WTC11 (cell line): Measurements from ENCODE around the gene AATK. TPM values are rescaled to one million over a fixed set of nuclear protein-coding genes. Genes with fewer than 3 reads are reported as not detected.

Experiments used
- ATAC-seq: fragments of 200-7000 bp; cut with Tn5 transposase; 2 replicates; pipeline ENCODE4 v1.10.0; 2021; ENCODE audit warnings: mild to moderate bottlenecking, moderate library complexity
- CTCF ChIA-PET: fragments of 300-600 bp; sonication (Branson Sonifier 250); formaldehyde crosslinking; loops from one replicate; lab custom pipeline; 2021; ENCODE audit warnings: antibody characterized with exemption; lab: Charles Lee
- POLR2A ChIA-PET: fragments of 350-600 bp; sonication (Branson Sonifier 250); formaldehyde crosslinking; loops from one replicate; lab custom pipeline; 2021; ENCODE audit warnings: antibody characterized with exemption; lab: Charles Lee
- DNase-seq: peaks from one replicate; pipeline ENCODE4 v3.0.0; 2021; ENCODE audit warnings: low spot score
- H3K27ac Mint-ChIP-seq: 2 replicates; pipeline ENCODE4 v1.8.0; 2021; ENCODE audit warnings: mixed read lengths
- H3K27me3 Mint-ChIP-seq: 2 replicates; pipeline ENCODE4 v1.8.0; 2021; ENCODE audit warnings: low read depth, mild to moderate bottlenecking, moderate library complexity, mixed read lengths
- H3K36me3 Mint-ChIP-seq: 2 replicates; pipeline ENCODE4 v1.8.0; 2021; ENCODE audit warnings: mixed read lengths
- H3K4me1 Mint-ChIP-seq: 2 replicates; pipeline ENCODE4 v1.8.0; 2022; ENCODE audit warnings: mixed read lengths
- H3K4me3 Mint-ChIP-seq: 2 replicates; pipeline ENCODE4 v1.8.0; 2021; ENCODE audit warnings: mild to moderate bottlenecking, moderate library complexity, mixed read lengths
- H3K9me3 Mint-ChIP-seq: 2 replicates; pipeline ENCODE4 v1.8.0; 2021; ENCODE audit warnings: mixed read lengths
- ATF1 ChIP-seq: sonication (generic); formaldehyde crosslinking; IDR thresholded peaks from 2 replicates; pipeline ENCODE4 v1.8.1; 2023; ENCODE audit warnings: mild to moderate bottlenecking, moderate library complexity, missing genetic modification reagents
- ATF3 ChIP-seq: sonication (generic); formaldehyde crosslinking; conservative IDR thresholded peaks from 2 replicates; pipeline ENCODE4 v1.8.1; 2022; ENCODE audit warnings: mild to moderate bottlenecking, missing genetic modification reagents
- CDX4 ChIP-seq: fragments of 250-450 bp; sonication (Bioruptor Pico); IDR thresholded peaks from 2 replicates; pipeline ENCODE4 v1.9.0; 2021; ENCODE audit warnings: moderate library complexity, mild to moderate bottlenecking, inconsistent platforms, borderline replicate concordance
- E2F4 ChIP-seq: sonication (generic); formaldehyde crosslinking; IDR thresholded peaks from 2 replicates; pipeline ENCODE4 v1.8.1; 2022; ENCODE audit warnings: low read depth, mild to moderate bottlenecking, moderate library complexity, missing genetic modification reagents, borderline replicate concordance
- ESRRA ChIP-seq: sonication (generic); formaldehyde crosslinking; IDR thresholded peaks from 2 replicates; pipeline ENCODE4 v1.8.1; 2022; ENCODE audit warnings: mild to moderate bottlenecking, missing genetic modification reagents, borderline replicate concordance
- FOXP4 ChIP-seq: sonication (generic); formaldehyde crosslinking; IDR thresholded peaks from 2 replicates; pipeline ENCODE4 v1.8.0; 2022; ENCODE audit warnings: mild to moderate bottlenecking, missing genetic modification reagents
- GABPB1 ChIP-seq: sonication (generic); formaldehyde crosslinking; IDR thresholded peaks from 2 replicates; pipeline ENCODE4 v1.8.1; 2023; ENCODE audit warnings: mild to moderate bottlenecking, missing genetic modification reagents
- KAT7 ChIP-seq: sonication (generic); formaldehyde crosslinking; IDR thresholded peaks from 2 replicates; pipeline ENCODE4 v1.8.1; 2023; ENCODE audit warnings: missing genetic modification reagents, mild to moderate bottlenecking, borderline replicate concordance
- NFE2L1 ChIP-seq: sonication (generic); formaldehyde crosslinking; IDR thresholded peaks from 2 replicates; pipeline ENCODE4 v1.8.1; 2023; ENCODE audit warnings: missing genetic modification reagents
- NFYB ChIP-seq: sonication (generic); formaldehyde crosslinking; conservative IDR thresholded peaks from 2 replicates; pipeline ENCODE4 v1.8.0; 2022; ENCODE audit warnings: low read depth, missing genetic modification reagents
- OVOL2 ChIP-seq: fragments of 250-450 bp; sonication (Bioruptor Pico); IDR thresholded peaks from 2 replicates; pipeline ENCODE4 v1.9.0; 2021; ENCODE audit warnings: mild to moderate bottlenecking, borderline replicate concordance
- PRDM15 ChIP-seq: sonication (generic); formaldehyde crosslinking; IDR thresholded peaks from 2 replicates; pipeline ENCODE4 v1.8.0; 2022; ENCODE audit warnings: missing genetic modification reagents
- RELA ChIP-seq: sonication (generic); formaldehyde crosslinking; IDR thresholded peaks from 2 replicates; pipeline ENCODE4 v1.8.1; 2022; ENCODE audit warnings: missing genetic modification reagents, mild to moderate bottlenecking, borderline replicate concordance
- SOX15 ChIP-seq: fragments of 250-450 bp; sonication (Bioruptor Pico); IDR thresholded peaks from 2 replicates; pipeline ENCODE4 v1.9.0; 2021; ENCODE audit warnings: mild to moderate bottlenecking
- USF1 ChIP-seq: sonication (generic); formaldehyde crosslinking; IDR thresholded peaks from 2 replicates; pipeline ENCODE4 v1.8.0; 2022; ENCODE audit warnings: mild to moderate bottlenecking, missing genetic modification reagents
- ZNF263 ChIP-seq: sonication (generic); formaldehyde crosslinking; IDR thresholded peaks from 2 replicates; pipeline ENCODE4 v1.8.1; 2022; ENCODE audit warnings: low read depth, mild to moderate bottlenecking, moderate library complexity, missing genetic modification reagents
- total RNA-seq: library from RNA; stranded (reverse); gene quantifications from 3 replicates; pipeline ENCODE4 v1.2.3, GENCODE V29; 2021

AATK gene
- total RNA-seq, 1 experiment from 2014 or later, result 2.9 TPM

- no peaks in the 10 kb centered on the region for H3K27me3 Mint-ChIP-seq
- ATAC-seq (no peak), DNase-seq (no peak)
- no peaks in the 10 kb centered on the region for H3K36me3 Mint-ChIP-seq
- H3K4me3 Mint-ChIP-seq, result no peak overlapping the region
- ChIA-PET POLR2A (no interaction called here), CTCF (interaction anchor here (0.9 to 2.0 kb wide), 11 partner anchors 12 to 338 kb away, joined by 3 to 30 read pairs (median 7); no protein-coding TSS in a partner anchor)
- H3K4me1 Mint-ChIP-seq, result no peaks in the 10 kb centered on the region
- TF ChIP-seq NFYB (CRISPR knock-in tag), result no peak
- no peak for TF ChIP-seq NFE2L1 (CRISPR knock-in tag)
- no peak for TF ChIP-seq GABPB1 (CRISPR knock-in tag)
- no peak for TF ChIP-seq ATF1 (CRISPR knock-in tag)
- TF ChIP-seq E2F4 (CRISPR knock-in tag), result no peak
- H3K9me3 Mint-ChIP-seq, result no peaks in the 10 kb centered on the region
- H3K27ac Mint-ChIP-seq, result no peak overlapping the region
Observed at GRCh38 chr17:81102869-81103268, 63.2 kb downstream of the AATK start.

- Mint-ChIP-seq H3K9me3 (no peaks in the 10 kb centered on the region), H3K36me3 (no peaks in the 10 kb centered on the region), H3K4me1 (no peaks in the 10 kb centered on the region), H3K4me3 (no peak overlapping the region), H3K27ac (no peak overlapping the region), H3K27me3 (no peaks in the 10 kb centered on the region)
- no peak for DNase-seq
- TF ChIP-seq NFYB (CRISPR knock-in tag), result no peak
- TF ChIP-seq ATF1 (CRISPR knock-in tag), result no peak
- no peak for TF ChIP-seq SOX15 (CRISPR knock-in tag)
- no peak for TF ChIP-seq USF1 (CRISPR knock-in tag)
- no peak for TF ChIP-seq CDX4 (CRISPR knock-in tag)
- no peak for TF ChIP-seq RELA (CRISPR knock-in tag)
- no peak for TF ChIP-seq ESRRA
- no peak for TF ChIP-seq KAT7
- no peak for TF ChIP-seq ATF3 (CRISPR knock-in tag)
- no peak for TF ChIP-seq ZNF263 (CRISPR knock-in tag)
- no peak for TF ChIP-seq FOXP4 (CRISPR knock-in tag)
- no peak for TF ChIP-seq OVOL2 (CRISPR knock-in tag)
- TF ChIP-seq E2F4 (CRISPR knock-in tag), result no peak
- TF ChIP-seq PRDM15 (CRISPR knock-in tag), result no peak
- ChIA-PET POLR2A (no interaction called here), CTCF (interaction anchor here (0.6 to 2.0 kb wide), 33 partner anchors 8 to 232 kb away, joined by 3 to 30 read pairs (median 5); partner anchors contain the start of genes CEP131, NDUFAF8 and TEPSIN)
- ATAC-seq, result no peak
Observed at GRCh38 chr17:81102352-81102751, 63.7 kb downstream of the AATK start.
